Endothelial cell of umbilical vein (primary cell): ENCODE data around the gene LSP1. TPM values are rescaled to one million over a fixed set of nuclear protein-coding genes. Genes with fewer than 3 reads are reported as not detected.
A peak's percentile ranks its signal among the peaks of the same experiment; 100 is the strongest.

Experiments used
- BruUV-seq: library from RNA; stranded (reverse); fragments of 400-500 nt; replicated peaks from 2 replicates; lab custom pipeline; 2021; lab: Mats Ljungman, UMichigan
- CTCF ChIA-PET: fragments of 300-600, 350-600 bp; sonication (Branson Sonifier 250); formaldehyde crosslinking; loops from one replicate; lab custom pipeline; 2021; ENCODE audit warnings: antibody characterized with exemption, inconsistent platforms; lab: Charles Lee
- POLR2A ChIA-PET: fragments of 300-600, 350-600 bp; sonication (Branson Sonifier 250); formaldehyde crosslinking; loops from one replicate; lab custom pipeline; 2021; ENCODE audit warnings: antibody characterized with exemption, inconsistent platforms; lab: Charles Lee
- DNase-seq: peaks from one replicate; pipeline ENCODE4 v3.0.0-alpha.2; 2011; ENCODE audit warnings: low read depth, low spot score
- FAIRE-seq: peaks from 2 replicates; lab custom pipeline; 2011; peaks lifted over from hg19 to GRCh38; lab: Jason Lieb, UNC
- H2AFZ ChIP-seq: 2 replicates; pipeline ENCODE4 v1.6.0; 2012; ENCODE audit warnings: low read depth, low read length, control low read depth, inconsistent platforms
- H3K27ac ChIP-seq: 2 replicates; pipeline ENCODE4 v1.5.1; 2011; ENCODE audit warnings: low read depth, mild to moderate bottlenecking, control low read depth, low read length, moderate library complexity; ENCODE audit not compliant: insufficient read depth
- H3K27me3 ChIP-seq, 2 experiments: 2 replicates each; pipeline versions ENCODE4 v1.6.0 to v1.6.1; 2011; ENCODE audit warnings: low read length in 2 of 2, mixed read lengths in 1 of 2; ENCODE audit not compliant: control insufficient read depth in 2 of 2, insufficient read depth in 2 of 2
- H3K36me3 ChIP-seq, 2 experiments: 2 replicates in 1 of 2; 3 replicates in 1 of 2; pipeline ENCODE4 v1.5.1; 2011; ENCODE audit warnings: low read length in 2 of 2, mild to moderate bottlenecking in 1 of 2, moderate library complexity in 1 of 2; ENCODE audit not compliant: control insufficient read depth in 2 of 2, insufficient read depth in 2 of 2; ENCODE audit errors: extremely low read depth in 1 of 2
- H3K4me1 ChIP-seq: 3 replicates; pipeline ENCODE4 v1.5.1; 2011; ENCODE audit warnings: mild to moderate bottlenecking, low read length; ENCODE audit not compliant: control insufficient read depth, insufficient read depth; ENCODE audit errors: extremely low read depth
- H3K4me2 ChIP-seq: 2 replicates; pipeline ENCODE4 v1.6.1; 2011; ENCODE audit warnings: low read length, control low read depth, mixed read lengths; ENCODE audit not compliant: insufficient read depth
- H3K4me3 ChIP-seq, 3 experiments: fragments of 200-600 bp in 1 of 3; sonication (generic), shearing (Covaris generic) in 1 of 3; replicated peaks in 1 of 3; 2 replicates each; pipeline ENCODE4 v1.5.1; 2011 to 2016; ENCODE audit warnings: control low read depth in 3 of 3, low read length in 3 of 3, mild to moderate bottlenecking in 2 of 3, inconsistent platforms in 1 of 3, low read depth in 1 of 3, moderate library complexity in 1 of 3; ENCODE audit not compliant: insufficient read depth in 1 of 3
- H3K79me2 ChIP-seq: 2 replicates; pipeline ENCODE4 v1.6.0; 2012; ENCODE audit warnings: low read length, inconsistent platforms; ENCODE audit not compliant: control insufficient read depth, insufficient read depth
- H3K9ac ChIP-seq: replicated peaks from 2 replicates; pipeline ENCODE3; 2011; ENCODE audit warnings: low read length, control low read depth; ENCODE audit not compliant: insufficient read depth; ENCODE audit errors: extremely low read depth
- H3K9me1 ChIP-seq: replicated peaks from 3 replicates; pipeline ENCODE4 v1.6.0; 2011; ENCODE audit warnings: mild to moderate bottlenecking, low read length; ENCODE audit not compliant: control insufficient read depth, insufficient read depth; ENCODE audit errors: extremely low read depth
- H3K9me3 ChIP-seq: replicated peaks from 2 replicates; pipeline ENCODE4 v1.5.1; 2012; ENCODE audit warnings: low read length, inconsistent platforms; ENCODE audit not compliant: control insufficient read depth, insufficient read depth
- H4K20me1 ChIP-seq: replicated peaks from 2 replicates; pipeline ENCODE3; 2011; ENCODE audit warnings: mild to moderate bottlenecking, low read length; ENCODE audit not compliant: control insufficient read depth, insufficient read depth; ENCODE audit errors: extremely low read depth
- CTCF ChIP-seq, 2 donors: IDR thresholded peaks; 1 replicate in 1 of 2; 2 replicates in 1 of 2; pipeline ENCODE4 v1.5.1; 2011; ENCODE audit warnings: low read length in 2 of 2, mild to moderate bottlenecking in 2 of 2, moderate library complexity in 2 of 2, control low read depth in 1 of 2, inconsistent platforms in 1 of 2, low read depth in 1 of 2; ENCODE audit not compliant: insufficient read depth in 1 of 2; ENCODE audit errors: extremely low read depth in 1 of 2
- EZH2 ChIP-seq: IDR thresholded peaks from 2 replicates; pipeline ENCODE4 v1.6.1; 2012; ENCODE audit warnings: borderline replicate concordance, low read depth, mild to moderate bottlenecking, moderate library complexity, low read length, inconsistent platforms; ENCODE audit not compliant: severe bottlenecking
- FOS ChIP-seq: IDR thresholded peaks from 2 replicates; pipeline ENCODE4 v1.6.1; 2011; ENCODE audit warnings: mild to moderate bottlenecking, low read length, moderate library complexity, borderline replicate concordance; ENCODE audit not compliant: insufficient read depth
- GATA2 ChIP-seq: IDR thresholded peaks from 2 replicates; pipeline ENCODE4 v1.7.0; 2011; ENCODE audit warnings: low read depth, mild to moderate bottlenecking, moderate library complexity, mixed read lengths, low read length; ENCODE audit not compliant: insufficient read length, insufficient read depth
- JUN ChIP-seq: IDR thresholded peaks from 2 replicates; pipeline ENCODE4 v1.6.1; 2011; ENCODE audit warnings: borderline replicate concordance, low read depth; ENCODE audit not compliant: insufficient read length, insufficient read depth
- MAX ChIP-seq: IDR thresholded peaks from 2 replicates; pipeline ENCODE4 v1.6.1; 2011; ENCODE audit not compliant: insufficient read depth, insufficient read length
- MYC ChIP-seq: IDR thresholded peaks from one replicate; pipeline ENCODE4 v1.6.1; 2011; ENCODE audit warnings: mild to moderate bottlenecking, low read depth, low read length
- POLR2A ChIP-seq: IDR thresholded peaks from 2 replicates; pipeline ENCODE4 v1.6.1; 2012; ENCODE audit warnings: low read depth, mild to moderate bottlenecking, control low read depth, low read length
- POLR2AphosphoS5 ChIP-seq: IDR thresholded peaks from 2 replicates; pipeline ENCODE4 v1.6.1; 2012; ENCODE audit warnings: low read depth, mild to moderate bottlenecking, control low read depth, low read length, moderate library complexity; ENCODE audit not compliant: insufficient read depth
- dilution Hi-C: fragments of 300-500 bp; cut with MboI; formaldehyde crosslinking; loops from one replicate; pipeline ENCODE4 v1.15.0; 2019; ENCODE audit warnings: low sequenced_read_pairs; ENCODE audit not compliant: extremely low pct_ligation_motif_present
- intact Hi-C: fragments of 100-400 bp; cut with micrococcal nuclease; formaldehyde crosslinking; loops from one replicate; pipeline ENCODE4 v1.10.0; 2022
- polyA plus RNA-seq, 4 experiments: library from polyadenylated mRNA; depleted of rRNA in 3 of 4; stranded (reverse) in 3 of 4; unstranded in 1 of 4; fragments of >200 nt; gene quantifications; 2 replicates each; pipeline versions ENCODE4 v1.2.1 to v1.2.3, GENCODE V29; 2011 to 2012; ENCODE audit warnings: missing spikeins in 1 of 4
- total RNA-seq: library from RNA; stranded (reverse); gene quantifications from 2 replicates; pipeline ENCODE4 v1.2.3, GENCODE V29; 2021

Gene LSP1
- total and polyA plus RNA-seq, 2 donors (not counting 3 experiments of a cell fraction or from before 2014, with no cell fraction given): not detected

DNA sequence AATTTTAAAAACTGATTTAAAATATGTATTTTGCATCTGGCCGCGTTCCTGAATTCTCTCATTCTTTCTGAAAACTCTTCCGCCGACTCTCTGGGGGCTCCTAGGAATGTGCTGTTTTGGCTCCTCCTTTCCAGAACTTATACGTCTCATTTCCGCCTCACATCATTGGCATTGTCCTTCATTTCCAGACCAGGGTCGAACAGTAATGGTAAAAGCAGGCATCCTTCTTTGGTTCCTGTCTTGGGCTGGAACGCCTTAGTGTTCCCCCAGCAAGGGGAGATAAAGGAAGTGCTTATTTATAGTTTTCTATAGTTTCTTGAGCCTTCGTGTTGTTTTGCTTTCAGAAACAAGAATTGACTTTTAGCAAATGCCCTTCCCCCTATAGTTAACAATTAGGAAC is 55.7 kb downstream of the LSP1 start:
- Histone ChIP-seq H3K4me3 (peak overlapping the region in 1 of 3 experiments; percentile 22), H3K9me3 (no peaks in the 10 kb centered on the region), H3K9ac (peak overlapping the region; percentile 70), H3K9me1 (no peaks in the 10 kb centered on the region), H3K4me2 (peak overlapping the region; percentile 51), H4K20me1 (no peaks in the 10 kb centered on the region), H3K4me1 (peaks cover 33% of the 10 kb centered on the region), H3K27ac (peak overlapping the region; percentile 74), H3K36me3 (no peaks in the 10 kb centered on the region), H3K79me2 (no peaks in the 10 kb centered on the region), H3K27me3 (no peaks in the 10 kb centered on the region), H2AFZ (peak overlapping the region; percentile 20)
- peak; percentile 95 for FAIRE-seq
- TF ChIP-seq MAX (no peak), JUN (peak; percentile 14), CTCF (IDR thresholded peaks at IDR 0.05; ENCODE audit: extremely low read depth in 1 of 2, insufficient read depth in 1 of 2, low read depth in 1 of 2, low read length in 2 of 2) (no peak), POLR2A (peak; percentile 21), MYC (no peak), GATA2 (no peak), POLR2AphosphoS5 (peak; percentile 34), EZH2 (no peak), FOS (peak; percentile 7)
- dilution Hi-C loops (no loop called here), intact Hi-C loops (loop anchor here (2.0 kb wide), 1 partner anchor 28 kb away; no protein-coding TSS in a partner anchor)
- ChIA-PET CTCF (interaction anchor here (1.1 to 5.3 kb wide), 2 partner anchors 26 to 214 kb away, joined by 3 to 41 read pairs; no protein-coding TSS in a partner anchor), POLR2A (no interaction called here)
- DNase-seq: peak; percentile 86
- no TSS peak for BruUV-seq
